ENCODE data around the gene SLBP.

SLBP gene

DNA sequence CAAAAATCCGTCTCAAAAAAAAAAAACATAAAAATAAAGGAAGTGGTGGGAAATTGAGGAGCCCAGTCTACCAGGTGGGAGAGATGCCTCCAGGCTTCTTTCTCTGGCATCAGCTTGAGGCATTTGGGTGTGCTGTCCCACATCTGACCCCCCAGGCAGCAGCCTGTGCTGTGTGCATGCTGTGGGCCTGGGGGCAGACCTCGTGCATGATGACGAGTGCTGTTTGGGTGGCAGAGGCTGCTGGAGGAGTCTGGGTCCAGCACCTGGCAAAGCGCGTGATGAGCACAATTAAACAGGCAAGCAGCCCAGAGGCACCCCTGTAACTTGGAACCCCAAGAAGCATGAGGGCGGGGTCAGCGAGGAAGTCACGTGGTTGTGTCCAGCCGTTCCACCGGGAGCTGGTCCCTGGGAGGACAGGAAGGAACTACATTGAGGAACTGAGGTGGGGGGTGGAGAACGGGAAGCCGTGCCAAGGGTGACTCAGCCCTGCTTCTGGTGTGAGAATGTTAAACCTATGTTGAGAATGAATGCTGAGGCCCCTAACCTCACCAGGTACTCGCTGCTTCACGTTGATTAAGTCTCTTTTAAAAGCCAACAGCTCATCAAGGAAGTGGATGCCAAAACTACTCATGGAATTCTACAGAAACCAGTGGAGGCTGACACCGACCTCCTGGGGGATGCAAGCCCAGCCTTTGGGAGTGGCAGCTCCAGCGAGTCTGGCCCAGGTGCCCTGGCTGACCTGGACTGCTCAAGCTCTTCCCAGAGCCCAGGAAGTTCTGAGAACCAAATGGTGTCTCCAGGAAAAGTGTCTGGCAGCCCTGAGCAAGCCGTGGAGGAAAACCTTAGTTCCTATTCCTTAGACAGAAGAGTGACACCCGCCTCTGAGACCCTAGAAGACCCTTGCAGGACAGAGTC, 15.3 kb upstream of the SLBP start:
- DNase-seq (ENCODE audit: low read depth in 2 of 2): no peak

DNA sequence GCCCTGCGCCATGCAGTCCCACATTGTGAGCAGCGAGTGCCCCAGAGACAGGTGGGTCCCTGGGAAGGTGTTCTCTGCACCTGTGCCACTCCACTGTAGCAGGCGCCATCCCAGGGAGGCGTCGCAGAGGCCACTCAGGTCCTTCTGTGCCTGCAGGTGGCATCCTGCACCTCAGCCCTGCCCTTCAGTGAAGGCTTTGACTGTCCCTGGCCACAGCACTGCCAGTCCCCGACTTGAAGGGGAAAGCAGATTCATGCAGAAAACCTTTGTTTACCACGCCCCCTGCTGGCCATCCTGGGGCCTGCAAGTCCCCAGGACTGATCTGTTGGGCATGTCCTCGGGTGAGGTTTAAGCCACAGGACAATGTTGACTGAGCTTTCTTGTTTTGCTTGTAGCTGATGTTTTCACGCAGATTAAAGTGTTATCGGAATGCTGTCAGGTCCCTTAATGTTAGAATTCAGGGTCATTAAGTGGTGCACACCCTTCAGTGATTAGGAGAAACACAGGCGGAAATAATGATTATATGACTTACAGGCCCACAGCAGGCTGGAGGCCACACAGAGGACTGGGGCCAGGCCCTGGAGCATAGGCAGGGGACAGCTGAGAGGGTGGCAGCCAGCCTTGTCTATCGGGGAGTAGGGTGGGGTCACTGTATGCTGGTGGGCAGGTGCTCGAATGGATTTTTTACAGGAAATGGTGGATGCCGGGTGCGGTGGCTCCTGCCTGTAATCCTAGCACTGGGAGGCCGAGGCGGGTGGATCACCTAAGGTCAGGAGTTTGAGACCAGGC, 14.2 kb upstream of the SLBP start:
- DNase-seq (ENCODE audit: low read depth in 2 of 2): peak; percentile 54 to 58

DNA sequence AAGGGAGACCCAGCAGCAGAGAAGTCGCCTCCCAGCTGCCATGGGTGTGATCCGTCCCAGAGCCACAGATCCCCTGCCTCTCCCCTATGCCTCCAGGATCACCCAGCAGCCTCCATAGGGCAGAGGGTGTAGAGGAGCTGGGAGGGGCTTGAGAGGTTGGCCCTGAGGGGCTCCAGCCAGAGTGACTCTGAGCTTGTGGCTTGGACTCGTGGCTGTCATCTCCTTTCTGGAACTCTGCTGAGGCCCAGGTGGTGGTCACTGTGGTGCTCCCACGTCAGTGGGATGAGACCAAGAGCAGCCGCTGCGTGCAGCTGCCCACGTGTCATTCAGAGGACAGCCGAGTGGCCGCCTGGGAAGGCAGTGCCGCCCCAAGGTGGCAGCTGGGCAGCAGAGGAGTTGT, 13.4 kb upstream of the SLBP start:
- DNase-seq (ENCODE audit: low read depth in 2 of 2): no peak

DNA sequence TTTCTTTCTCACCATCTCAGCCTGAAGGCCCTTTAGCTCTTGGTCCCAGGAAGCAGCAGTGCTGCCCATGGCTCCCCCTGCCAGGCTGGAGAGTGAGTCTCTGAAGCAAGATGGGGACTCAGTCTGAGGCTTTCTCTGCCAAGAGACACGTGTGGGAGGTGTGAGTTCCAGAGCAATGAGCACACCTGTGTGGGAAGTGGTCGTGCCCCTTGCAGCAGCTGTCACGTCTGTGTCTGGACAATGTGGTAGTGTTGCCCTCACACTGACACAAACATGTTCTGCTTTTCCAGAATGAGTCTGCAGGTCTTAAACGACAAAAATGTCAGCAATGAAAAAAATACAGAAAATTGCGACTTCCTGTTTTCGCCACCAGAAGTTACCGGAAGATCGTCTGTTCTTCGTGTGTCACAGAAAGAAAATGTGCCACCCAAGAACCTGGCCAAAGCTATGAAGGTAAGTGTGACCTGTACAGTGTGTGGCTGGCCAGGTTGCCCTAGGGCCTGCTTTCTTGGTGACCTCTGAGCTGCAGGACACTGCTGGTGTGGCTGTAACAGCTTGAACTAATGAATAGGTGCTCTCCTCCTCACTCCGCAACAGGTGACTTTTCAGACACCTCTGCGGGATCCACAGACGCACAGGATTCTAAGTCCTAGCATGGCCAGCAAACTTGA, 11.1 kb upstream of the SLBP start:
- no peak for DNase-seq (ENCODE audit: low read depth in 2 of 2)

DNA sequence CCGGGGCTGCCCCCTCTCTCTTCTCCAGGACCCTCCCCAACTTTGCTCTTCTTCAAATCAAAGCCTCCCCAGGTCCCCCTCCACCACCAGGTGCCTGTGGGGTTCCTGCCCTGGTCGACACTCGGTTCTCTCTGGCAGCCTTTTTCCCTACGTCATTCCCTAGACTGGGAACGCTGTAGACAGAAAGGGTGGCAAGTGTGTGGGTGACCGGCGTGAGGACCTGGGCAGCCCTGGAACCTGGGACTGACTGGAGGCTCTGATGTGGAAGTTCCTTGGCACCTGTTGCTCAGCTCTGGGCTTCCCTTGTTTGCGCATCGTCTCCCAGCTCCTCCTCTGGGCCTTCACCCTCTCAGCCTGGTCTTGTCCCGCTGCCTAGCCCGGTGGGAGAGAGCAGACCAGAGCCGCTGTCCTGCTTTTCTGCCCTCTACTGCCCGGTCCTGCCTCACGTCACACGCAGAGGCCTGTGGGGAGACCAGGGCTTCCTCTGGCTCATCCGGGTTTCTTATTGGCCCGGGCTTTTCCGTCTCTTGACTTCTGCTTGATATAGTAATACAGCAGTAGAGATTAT, 10.5 kb upstream of the SLBP start:
- no peak for DNase-seq (ENCODE audit: low read depth in 2 of 2)

DNA sequence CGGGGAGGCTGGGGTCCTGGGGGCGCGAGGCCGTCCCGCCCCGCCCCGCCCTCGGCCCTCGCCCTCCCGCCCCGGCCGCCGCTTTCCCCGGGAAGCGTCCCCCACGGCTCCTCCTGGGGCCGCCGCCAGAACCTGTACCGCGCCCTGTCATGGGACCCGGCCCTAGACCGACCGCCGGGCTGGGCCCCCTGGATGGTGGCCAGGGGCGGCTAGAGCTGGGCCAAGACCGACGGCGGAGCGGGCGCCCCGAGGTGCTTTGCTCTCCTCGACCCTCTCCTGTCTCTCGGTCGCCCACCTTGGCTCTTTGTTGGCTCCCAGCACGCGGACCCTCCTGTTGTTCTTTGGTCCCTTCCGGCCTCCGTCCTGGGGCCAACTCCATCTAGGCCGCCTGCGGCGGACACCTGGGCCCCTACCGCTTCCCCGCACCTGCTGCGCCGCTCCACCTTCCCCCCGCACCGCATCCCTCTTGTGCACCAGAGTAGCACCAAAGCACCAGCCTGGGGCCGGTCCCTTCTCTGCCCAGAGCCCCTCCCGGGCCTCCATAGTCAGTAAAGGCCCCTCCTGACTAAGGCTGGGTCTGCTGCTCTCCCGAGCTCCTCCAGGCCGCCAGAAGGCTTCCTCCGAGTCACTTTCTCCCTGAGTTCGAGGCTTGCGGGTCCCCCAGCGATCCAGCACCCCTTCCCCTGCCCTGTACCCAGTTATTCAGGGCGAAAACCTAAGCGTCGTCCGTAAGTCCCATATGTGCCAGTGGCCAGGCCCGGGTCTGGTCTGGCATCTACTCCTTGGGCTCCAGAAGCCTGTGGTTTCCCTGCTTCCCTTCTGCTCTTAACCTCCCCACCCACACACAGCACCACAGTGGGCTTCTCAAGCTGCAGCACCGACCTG, 9.8 kb upstream of the SLBP start:
- DNase-seq (ENCODE audit: low read depth in 2 of 2): no peak

DNA sequence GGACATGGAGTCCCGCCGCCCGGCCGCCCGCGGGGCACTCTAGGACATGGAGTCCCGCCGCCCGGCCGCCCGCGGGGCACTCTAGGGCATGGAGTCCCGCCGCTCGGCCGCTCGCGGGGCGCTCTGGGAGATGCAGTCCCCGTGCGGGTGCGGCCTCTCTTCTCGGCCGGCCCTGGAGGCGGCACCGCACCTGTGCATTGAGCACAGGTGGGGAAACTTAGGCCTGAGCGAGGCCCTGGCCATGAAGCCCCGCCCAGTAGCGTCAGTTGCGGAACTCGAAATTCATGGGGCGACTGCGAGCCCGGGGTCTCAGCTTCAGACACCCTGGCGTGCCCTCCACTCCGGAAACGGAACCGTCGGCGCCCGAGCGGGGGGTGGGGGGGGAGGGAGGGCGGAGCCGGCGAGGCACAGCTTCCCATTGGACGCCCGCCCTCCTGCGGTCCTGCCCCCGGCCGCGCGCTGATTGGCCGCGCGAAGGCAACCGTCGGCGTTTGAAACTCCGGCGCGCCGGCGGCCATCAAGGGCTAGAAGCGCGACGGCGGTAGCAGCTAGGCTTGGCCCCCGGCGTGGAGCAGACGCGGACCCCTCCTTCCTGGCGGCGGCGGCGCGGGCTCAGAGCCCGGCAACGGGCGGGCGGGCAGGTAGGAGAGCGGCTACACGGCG, 9.0 kb upstream of the SLBP start, which contains the start of the genes TACC3 and TMEM129:
TSS of gene TACC3 (plus strand) at position 519 of the 663 bp plus-strand sequence. CDS start 1,901 bp downstream, outside the sequence.
TSS of gene TMEM129 (minus strand) at position 321 of the 663 bp plus-strand sequence. CDS start 486 bp downstream, outside the sequence.
- peak; percentile 79 to 83 for DNase-seq (ENCODE audit: low read depth in 2 of 2)

DNA sequence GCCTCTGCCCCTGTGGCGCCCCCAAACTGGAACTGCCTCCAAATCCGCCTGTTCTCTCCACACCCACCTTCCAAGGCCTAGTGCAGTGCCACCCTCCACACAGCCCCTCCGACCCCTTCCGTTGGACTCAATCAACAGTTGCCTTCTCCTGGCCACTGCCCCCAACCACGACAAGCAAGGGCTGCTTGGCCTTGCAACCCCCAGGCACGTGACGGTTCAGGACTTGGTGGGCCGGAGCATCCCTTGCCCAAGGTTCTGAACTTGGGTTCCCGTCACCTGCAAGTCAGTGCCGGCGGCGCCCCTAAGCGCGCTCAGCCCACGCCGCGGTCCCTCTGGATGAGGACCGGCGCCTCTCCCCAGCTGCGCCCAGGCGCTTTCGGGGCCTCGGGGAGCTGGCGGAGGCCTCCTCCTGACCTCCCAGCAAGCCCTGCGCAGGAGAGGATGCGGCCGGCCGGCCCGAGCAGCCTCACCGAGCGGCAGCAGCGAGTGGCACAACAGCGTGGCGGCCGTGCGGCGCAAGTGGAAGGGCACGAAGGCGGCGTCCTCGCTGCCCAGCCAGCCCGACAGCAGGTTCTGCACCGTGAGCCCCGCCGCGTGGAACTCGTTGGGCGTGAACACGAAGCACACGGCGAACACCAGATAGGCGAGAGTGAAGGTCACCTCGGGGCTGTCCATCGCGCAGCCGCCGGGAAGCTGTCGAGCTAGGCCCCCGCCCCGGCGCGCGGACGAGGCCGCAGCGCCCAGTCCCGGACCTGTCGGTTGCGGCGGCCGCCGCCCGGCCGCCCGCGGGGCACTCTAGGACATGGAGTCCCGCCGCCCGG, 8.3 kb upstream of the SLBP start:
- no peak for DNase-seq (ENCODE audit: low read depth in 2 of 2)

DNA sequence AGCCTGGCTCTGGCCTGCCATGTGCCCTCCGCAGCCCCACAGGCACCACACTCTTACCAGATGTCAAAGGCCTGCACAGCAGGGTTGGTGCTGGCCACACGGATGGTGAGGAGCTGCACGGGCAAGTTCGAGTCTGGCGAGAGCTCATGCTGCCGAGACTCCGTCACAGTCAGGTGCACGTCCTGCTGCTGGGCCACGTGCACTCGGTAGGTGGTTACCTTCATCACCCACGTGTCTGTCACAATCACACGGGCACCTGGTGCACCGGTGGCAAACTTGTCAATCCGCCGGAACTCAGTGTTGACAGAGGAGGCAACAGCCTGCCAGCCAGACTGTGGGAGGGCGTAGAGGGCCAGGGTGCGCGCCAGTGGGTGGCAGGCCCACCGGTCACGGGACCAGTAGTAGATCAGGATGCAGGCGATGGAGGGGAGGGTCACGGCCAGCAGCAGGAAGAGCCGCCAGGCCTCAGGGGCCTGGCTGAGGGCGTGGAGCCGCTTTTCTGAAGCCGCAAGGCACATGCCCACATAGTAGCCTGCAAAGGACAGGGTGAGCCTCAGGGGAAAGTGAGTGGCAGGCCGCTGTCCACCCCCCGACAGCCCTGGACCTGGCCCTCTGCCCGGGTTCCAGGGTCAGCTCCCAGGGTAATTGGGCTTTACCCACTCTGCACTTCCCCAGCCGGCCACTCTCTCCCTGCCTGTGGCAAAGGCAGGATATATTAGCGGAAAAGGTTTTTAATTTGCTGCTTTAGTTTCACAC, 6.2 kb upstream of the SLBP start:
- no peak for DNase-seq (ENCODE audit: low read depth in 2 of 2)

DNA sequence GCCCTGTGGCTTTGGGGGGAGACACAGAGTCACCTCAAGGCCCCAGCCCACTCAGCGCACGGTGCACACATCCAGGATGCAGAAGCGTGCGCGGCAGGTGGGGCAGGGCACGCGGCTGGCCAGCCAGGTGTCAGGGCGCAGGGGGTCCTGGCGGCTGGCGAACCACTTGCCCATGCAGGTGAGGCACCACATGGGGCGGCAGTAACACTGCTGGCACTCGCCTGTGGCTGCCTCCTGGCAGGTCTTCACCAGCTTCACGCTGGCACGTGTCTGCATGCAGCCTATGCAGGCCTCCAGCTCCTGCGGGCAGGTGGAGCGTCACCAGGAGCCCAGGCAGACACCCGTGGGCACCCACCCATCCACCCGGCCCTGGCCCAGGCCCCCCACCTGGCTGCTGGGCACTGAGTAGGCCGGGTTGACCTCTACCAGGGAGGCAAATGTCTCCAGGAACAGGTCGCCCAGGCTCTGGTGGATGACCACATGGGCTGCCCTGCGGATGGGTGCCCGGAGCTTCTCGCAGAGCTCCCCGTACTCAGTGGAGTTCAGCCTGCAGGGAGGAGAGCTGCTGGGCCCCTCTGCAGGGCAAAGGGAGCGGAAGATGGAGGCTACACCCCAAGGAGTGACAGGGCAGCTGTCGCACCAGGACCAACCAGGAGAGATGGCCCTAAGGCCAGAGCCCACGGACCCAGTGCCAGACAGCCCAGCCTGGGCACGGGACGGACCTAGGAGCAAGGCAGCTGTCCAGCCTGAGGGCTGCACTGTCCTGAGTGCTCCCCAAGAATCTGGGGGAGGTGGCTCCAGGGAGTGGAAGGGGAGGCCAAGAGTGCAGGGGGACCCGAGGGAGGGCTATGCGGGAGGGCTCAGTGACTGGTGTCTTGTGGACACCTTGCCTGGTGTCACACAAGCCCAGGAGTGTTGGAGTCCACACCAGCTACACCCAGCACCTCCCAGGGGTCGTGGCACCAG, 5.3 kb upstream of the SLBP start:
- no peak for DNase-seq (ENCODE audit: low read depth in 2 of 2)

DNA sequence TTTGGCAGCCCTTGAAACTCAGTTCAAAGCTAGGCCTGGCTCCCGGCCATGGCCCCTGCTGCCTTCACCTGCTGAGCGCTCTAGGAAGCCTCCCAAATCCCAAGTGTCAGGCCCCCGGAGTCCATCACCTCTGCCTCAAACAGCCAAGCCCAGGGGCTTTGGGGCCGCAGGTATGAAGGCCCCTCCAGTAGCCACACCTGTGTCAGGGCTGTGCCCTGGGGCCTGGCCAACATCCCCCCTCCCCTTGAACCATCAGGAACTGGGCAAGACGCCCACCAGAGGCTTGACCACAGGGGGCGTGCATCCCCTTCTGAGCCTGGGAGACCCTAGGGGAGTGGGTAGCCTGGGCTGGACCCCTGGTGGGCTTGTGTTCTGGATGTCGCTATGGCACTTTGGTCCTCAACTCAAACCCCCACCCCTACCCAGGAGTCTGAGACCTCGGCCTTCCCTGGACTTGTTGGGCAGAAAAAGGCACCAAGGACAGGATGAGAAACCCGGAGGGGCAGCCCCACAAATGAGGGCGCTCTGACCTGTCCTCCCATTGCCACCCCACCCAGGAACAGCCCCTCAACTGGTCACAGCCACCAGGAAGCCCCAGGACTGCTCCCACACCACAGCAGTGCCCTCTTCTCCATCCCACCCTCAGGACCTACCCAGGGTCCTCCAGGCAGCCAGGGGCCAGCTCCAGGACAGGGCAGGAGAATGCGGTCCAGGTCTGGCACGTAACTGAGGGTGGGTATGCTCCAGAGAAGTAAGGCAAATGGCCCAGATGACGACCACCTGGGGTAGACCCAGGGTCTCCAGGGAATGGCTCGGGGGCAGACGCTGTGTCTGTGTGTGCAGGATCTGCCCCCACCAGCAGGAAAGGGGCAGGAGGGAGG, 4.2 kb upstream of the SLBP start:
- no peak for DNase-seq (ENCODE audit: low read depth in 2 of 2)

DNA sequence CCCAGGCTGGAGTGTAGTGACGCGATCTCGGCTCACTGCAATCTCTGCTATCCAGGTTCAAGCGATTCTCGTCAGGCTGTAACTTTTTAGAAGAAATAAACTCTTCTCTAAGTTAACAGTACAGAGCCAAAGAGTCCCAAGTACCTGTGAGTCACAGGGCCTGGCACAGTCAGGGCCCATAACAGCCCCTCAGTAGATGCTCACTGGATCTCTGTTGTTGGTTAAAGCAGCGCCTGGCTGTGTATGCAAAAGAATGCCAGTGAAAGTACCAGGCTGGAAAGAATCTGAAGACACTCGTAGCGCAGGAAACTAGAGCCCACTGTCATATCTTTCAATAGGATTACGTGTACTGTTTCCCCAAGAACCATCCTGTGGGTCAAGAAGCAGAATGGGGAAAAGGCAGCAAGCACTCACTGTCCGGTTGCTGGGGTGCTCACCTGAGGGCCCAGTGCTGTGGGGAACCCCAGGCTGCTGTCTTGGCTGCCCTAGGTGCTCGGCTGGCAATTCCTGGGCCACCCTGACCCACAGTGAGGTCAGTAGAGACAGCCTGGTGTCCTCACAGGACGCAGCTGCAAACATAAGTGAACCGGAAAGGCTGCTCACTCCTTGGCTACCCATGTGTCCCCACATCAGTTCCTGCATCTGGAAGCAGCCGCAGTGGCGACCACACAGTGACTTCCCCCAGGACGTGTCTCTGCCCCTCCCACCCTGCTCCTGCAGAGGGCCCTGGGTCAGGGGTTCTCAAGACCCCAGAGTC, 3.1 kb upstream of the SLBP start:
- no peak for DNase-seq (ENCODE audit: low read depth in 2 of 2)

DNA sequence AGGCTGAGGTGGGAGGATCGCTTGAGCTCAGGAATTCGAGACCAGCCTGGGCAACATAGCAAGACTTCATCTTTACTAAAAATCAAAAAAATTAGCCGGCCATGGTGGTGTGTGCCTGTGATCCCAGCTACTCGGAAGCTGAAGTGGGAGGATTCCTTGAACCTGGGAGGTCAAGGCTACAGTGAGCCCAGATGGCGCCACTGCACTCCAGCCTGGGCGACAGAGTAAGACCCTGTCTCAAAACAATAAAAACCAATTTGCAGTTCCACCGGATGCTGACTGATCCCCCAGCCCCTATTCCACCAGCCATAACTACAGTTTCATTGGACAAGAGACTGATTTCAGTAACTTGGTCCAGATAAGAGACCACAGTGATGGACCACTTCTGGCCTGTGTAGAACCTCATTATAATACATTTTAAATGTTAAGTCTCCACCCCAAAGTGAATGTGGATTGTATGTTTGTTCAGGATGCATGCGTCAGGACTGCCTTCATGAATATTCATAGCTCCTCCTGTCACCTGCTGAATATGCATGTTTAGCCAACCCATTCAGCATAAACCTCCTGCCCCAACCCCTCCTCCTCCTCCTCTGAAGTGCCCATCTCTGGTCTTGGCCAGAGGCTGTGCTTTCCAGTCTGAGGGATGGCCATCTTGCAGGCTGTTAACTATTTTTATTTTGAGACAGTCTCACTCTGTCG, 2.3 kb upstream of the SLBP start:
- no peak for DNase-seq (ENCODE audit: low read depth in 2 of 2)

DNA sequence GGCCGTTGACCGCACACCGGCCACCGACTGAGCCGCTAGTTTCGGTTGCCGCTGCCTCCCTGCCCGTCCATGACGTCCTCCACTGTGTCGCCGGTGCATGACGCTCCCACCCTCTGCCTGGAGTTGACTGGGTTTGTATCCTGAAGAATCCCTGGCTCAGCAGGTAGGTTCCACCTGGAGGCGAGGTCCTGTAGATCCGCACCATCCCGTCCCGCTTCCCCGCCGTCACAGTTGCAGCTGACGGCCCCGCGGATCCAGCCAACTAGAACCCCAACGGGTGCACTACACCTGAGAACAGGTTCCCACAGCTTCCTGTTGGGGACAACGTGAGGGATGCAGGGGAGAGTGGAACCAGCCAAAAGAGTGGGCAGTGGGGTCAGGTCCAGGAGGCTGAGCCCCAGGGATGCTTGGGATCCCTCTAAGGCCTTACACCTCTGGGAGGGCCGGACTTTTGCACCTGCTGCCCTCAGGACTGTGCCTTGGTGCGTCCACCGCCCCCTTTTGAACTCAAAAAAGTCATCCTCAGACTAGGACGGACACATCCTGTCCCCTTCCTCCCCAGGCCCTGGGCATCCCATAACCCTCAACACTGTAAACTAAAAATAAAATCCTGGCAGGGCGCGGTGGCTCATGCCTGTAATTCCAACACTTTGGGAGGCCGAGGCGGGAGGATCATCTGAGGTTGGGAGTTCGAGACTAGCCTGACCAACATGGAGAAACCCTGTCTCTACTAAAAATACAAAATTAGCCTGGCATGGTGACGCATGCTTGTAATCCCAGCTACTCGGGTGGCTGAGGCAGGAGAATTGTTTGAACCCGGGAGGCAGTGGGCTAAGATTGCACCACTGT, 1.1 kb upstream of the SLBP start:
- DNase-seq (ENCODE audit: low read depth in 2 of 2): no peak

All from fibroblast of skin of left quadriceps (primary cell).